ENCODE results near the gene CCDC178. TPM values are rescaled to one million over a fixed set of nuclear protein-coding genes. Genes with fewer than 3 reads are reported as not detected.

Gene CCDC178
- polyA plus RNA-seq, 1 donor from 2014 or later = not detected

DNA sequence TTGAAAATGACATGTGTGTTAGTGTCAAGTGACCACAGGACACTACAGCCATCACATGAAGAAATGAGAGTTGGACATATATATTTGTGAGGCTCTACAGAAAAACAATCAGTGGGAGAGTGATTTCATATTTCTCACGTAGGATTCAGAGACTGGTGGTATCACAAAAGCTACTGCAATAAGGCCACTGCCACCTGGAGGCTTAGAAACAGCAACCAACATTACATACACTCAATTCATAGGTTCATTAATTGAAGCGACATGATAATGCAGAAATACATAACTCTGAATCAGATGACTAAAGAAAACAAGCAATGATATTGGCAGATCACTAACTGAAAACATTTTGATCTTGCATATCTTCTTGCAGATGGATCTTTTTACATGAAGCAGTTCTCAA is 419.6 kb downstream of the CCDC178 start:
- Histone ChIP-seq H3K27me3 (ENCODE audit: insufficient read depth, low read depth, low read length) (no peaks in the 10 kb centered on the region), H3K9me3 (ENCODE audit: low read length) (no peaks in the 10 kb centered on the region), H2AFZ (ENCODE audit: low read depth, low read length) (no peak overlapping the region), H3K9me2 (ENCODE audit: insufficient read depth, low read length) (no peaks in the 10 kb centered on the region), H3K36me3 (ENCODE audit: insufficient read depth, low read length) (no peaks in the 10 kb centered on the region), H3K4me2 (ENCODE audit: low read length) (no peak overlapping the region), H4K20me1 (ENCODE audit: insufficient read depth) (no peaks in the 10 kb centered on the region), H3K79me2 (replicated peaks; ENCODE audit: insufficient read depth, low read length) (no peaks in the 10 kb centered on the region), H3K27ac (ENCODE audit: low read length) (no peak overlapping the region), H3F3A (ENCODE audit: insufficient read depth, low read length, poor library complexity, severe bottlenecking) (no peaks in the 10 kb centered on the region), H3K9ac (ENCODE audit: low read length) (no peak overlapping the region), H3K4me3 (ENCODE audit: low read length) (no peak overlapping the region)
- TF ChIP-seq SMC3 (conservative IDR thresholded peaks at IDR 0.05; ENCODE audit: poor library complexity) (peak; percentile 30), EZH2 (IDR thresholded peaks at IDR 0.05; ENCODE audit: borderline replicate concordance, insufficient read depth, low read length, poor library complexity, severe bottlenecking) (no peak), RAD21 (conservative IDR thresholded peaks at IDR 0.05) (peak; percentile 31), POLR2AphosphoS5 (IDR thresholded peaks at IDR 0.05) (no peak), MXI1 (conservative IDR thresholded peaks at IDR 0.05; ENCODE audit: poor library complexity, severe bottlenecking) (no peak), EP300 (conservative IDR thresholded peaks at IDR 0.05; ENCODE audit: poor library complexity, severe bottlenecking) (no peak), TAF1 (IDR thresholded peaks at IDR 0.05; ENCODE audit: low read depth) (no peak)
- TF ChIP-seq, protein P1, sequence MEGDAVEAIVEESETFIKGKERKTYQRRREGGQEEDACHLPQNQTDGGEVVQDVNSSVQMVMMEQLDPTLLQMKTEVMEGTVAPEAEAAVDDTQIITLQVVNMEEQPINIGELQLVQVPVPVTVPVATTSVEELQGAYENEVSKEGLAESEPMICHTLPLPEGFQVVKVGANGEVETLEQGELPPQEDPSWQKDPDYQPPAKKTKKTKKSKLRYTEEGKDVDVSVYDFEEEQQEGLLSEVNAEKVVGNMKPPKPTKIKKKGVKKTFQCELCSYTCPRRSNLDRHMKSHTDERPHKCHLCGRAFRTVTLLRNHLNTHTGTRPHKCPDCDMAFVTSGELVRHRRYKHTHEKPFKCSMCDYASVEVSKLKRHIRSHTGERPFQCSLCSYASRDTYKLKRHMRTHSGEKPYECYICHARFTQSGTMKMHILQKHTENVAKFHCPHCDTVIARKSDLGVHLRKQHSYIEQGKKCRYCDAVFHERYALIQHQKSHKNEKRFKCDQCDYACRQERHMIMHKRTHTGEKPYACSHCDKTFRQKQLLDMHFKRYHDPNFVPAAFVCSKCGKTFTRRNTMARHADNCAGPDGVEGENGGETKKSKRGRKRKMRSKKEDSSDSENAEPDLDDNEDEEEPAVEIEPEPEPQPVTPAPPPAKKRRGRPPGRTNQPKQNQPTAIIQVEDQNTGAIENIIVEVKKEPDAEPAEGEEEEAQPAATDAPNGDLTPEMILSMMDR (IDR thresholded peaks at IDR 0.05; ENCODE audit: poor library complexity, severe bottlenecking) = peak; percentile 38
- TF ChIP-seq, protein P2, sequence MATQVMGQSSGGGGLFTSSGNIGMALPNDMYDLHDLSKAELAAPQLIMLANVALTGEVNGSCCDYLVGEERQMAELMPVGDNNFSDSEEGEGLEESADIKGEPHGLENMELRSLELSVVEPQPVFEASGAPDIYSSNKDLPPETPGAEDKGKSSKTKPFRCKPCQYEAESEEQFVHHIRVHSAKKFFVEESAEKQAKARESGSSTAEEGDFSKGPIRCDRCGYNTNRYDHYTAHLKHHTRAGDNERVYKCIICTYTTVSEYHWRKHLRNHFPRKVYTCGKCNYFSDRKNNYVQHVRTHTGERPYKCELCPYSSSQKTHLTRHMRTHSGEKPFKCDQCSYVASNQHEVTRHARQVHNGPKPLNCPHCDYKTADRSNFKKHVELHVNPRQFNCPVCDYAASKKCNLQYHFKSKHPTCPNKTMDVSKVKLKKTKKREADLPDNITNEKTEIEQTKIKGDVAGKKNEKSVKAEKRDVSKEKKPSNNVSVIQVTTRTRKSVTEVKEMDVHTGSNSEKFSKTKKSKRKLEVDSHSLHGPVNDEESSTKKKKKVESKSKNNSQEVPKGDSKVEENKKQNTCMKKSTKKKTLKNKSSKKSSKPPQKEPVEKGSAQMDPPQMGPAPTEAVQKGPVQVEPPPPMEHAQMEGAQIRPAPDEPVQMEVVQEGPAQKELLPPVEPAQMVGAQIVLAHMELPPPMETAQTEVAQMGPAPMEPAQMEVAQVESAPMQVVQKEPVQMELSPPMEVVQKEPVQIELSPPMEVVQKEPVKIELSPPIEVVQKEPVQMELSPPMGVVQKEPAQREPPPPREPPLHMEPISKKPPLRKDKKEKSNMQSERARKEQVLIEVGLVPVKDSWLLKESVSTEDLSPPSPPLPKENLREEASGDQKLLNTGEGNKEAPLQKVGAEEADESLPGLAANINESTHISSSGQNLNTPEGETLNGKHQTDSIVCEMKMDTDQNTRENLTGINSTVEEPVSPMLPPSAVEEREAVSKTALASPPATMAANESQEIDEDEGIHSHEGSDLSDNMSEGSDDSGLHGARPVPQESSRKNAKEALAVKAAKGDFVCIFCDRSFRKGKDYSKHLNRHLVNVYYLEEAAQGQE (IDR thresholded peaks at IDR 0.05; ENCODE audit: borderline replicate concordance) = no peak

DNA sequence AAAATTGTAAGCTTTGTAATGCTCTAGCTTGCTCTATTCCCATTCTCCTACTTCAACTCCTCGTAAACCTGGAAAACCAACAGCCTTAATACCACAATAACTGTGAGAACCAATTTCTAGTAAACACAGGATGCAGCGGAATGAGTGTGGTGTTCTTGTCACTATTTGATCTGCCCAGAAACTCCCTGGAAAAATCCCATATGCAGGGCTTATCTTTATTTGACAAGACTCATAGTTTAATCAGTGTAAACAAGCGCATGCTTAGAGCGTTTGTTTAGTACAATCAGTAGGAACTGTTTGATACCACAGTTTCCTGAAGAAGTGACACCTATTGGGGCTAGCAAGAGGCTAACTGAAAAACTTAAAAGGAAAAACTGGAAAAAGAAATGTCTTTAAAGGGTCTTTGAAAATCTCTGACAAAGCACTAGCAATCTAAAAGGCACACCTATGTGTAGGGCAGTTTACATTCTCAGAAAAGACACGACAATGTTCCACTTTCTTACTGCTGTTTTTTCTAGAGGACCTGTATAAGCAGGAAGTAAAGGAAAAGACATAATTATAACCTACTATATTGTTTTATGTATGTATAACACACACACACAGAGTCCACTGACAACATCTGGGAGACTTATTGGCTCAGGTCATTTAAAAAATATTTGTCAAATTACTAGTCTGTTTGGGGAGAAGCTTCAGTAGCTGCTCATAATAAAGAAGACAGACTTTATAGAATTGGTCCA is 426.3 kb downstream of the CCDC178 start:
- H3K79me2 ChIP-seq (replicated peaks; ENCODE audit: insufficient read depth, low read length) = no peaks in the 10 kb centered on the region
- no peak overlapping the region for H3K4me2 ChIP-seq (ENCODE audit: low read length)
- no peaks in the 10 kb centered on the region for H3K27me3 ChIP-seq (ENCODE audit: insufficient read depth, low read depth, low read length)
- no peak for TF ChIP-seq EZH2 (IDR thresholded peaks at IDR 0.05; ENCODE audit: borderline replicate concordance, insufficient read depth, low read length, poor library complexity, severe bottlenecking)
- TF ChIP-seq TAF1 (IDR thresholded peaks at IDR 0.05; ENCODE audit: low read depth) = no peak
- TF ChIP-seq, protein P2 (IDR thresholded peaks at IDR 0.05; ENCODE audit: borderline replicate concordance) = no peak
- no peak for TF ChIP-seq EP300 (conservative IDR thresholded peaks at IDR 0.05; ENCODE audit: poor library complexity, severe bottlenecking)
- no peak for TF ChIP-seq SMC3 (conservative IDR thresholded peaks at IDR 0.05; ENCODE audit: poor library complexity)
- no peak for TF ChIP-seq POLR2AphosphoS5 (IDR thresholded peaks at IDR 0.05)
- TF ChIP-seq RAD21 (conservative IDR thresholded peaks at IDR 0.05) = no peak
- TF ChIP-seq MXI1 (conservative IDR thresholded peaks at IDR 0.05; ENCODE audit: poor library complexity, severe bottlenecking) = no peak
- TF ChIP-seq, protein P1 (IDR thresholded peaks at IDR 0.05; ENCODE audit: poor library complexity, severe bottlenecking) = no peak
- no peak overlapping the region for H2AFZ ChIP-seq (ENCODE audit: low read depth, low read length)
- H3K9ac ChIP-seq (ENCODE audit: low read length) = no peak overlapping the region
- no peaks in the 10 kb centered on the region for H3K36me3 ChIP-seq (ENCODE audit: insufficient read depth, low read length)
- no peaks in the 10 kb centered on the region for H3K9me3 ChIP-seq (ENCODE audit: low read length)
- H4K20me1 ChIP-seq (ENCODE audit: insufficient read depth) = no peaks in the 10 kb centered on the region
- no peaks in the 10 kb centered on the region for H3F3A ChIP-seq (ENCODE audit: insufficient read depth, low read length, poor library complexity, severe bottlenecking)
- H3K4me3 ChIP-seq (ENCODE audit: low read length) = no peak overlapping the region
- H3K27ac ChIP-seq (ENCODE audit: low read length) = no peak overlapping the region
- H3K9me2 ChIP-seq (ENCODE audit: insufficient read depth, low read length) = no peaks in the 10 kb centered on the region
